ENCODE measurements around the gene TRIP4.
"Not testable (repeated sequence)": the region's sequence is repeated elsewhere in the genome, so short reads cannot be mapped to it uniquely, and the experiment has no call there.

The TRIP4 gene

GRCh38 chr15:64379216-64379960, 8.2 kb upstream of the TRIP4 start:
- in situ Hi-C loops (cut with MboI; ENCODE audit: low pct_unique_long_range_greater_than_20kb, low sequenced_read_pairs), result no loop called here
- peak; percentile 34 for DNase-seq

GRCh38 chr15:64380130-64380870, 7.3 kb upstream of the TRIP4 start:
- DNase-seq; in situ Hi-C loops (cut with MboI; ENCODE audit: low pct_unique_long_range_greater_than_20kb, low sequenced_read_pairs): not testable (repeated sequence)

GRCh38 chr15:64381000-64381751, 6.5 kb upstream of the TRIP4 start, which contains the start of gene PCLAF:
TSS of gene PCLAF (minus strand) at chr15:64381441. CDS start at chr15:64381371, 70 bp downstream.
- DNase-seq, result peak; percentile 100
- in situ Hi-C loops (cut with MboI; ENCODE audit: low pct_unique_long_range_greater_than_20kb, low sequenced_read_pairs), result no loop called here

DNA sequence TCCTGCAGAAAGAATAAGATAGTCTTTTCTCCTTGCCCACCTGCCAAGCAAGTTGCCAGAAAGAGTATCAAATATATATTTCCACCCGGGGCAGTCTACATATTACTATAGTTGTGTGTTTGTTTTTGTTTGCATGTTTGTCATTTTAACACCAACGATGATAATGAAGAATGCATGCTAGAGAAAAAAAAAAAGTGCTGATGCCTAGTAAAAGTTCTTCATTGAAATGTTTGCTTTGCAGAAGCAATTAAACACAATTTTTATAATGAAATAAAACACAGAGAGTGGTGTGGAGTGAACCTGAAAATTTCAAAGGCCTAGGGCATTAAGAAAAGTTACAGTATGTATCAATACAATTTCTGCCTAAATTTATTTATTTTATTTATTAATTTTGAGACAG, 3.9 kb upstream of the TRIP4 start:
- in situ Hi-C loops (cut with MboI; ENCODE audit: low pct_unique_long_range_greater_than_20kb, low sequenced_read_pairs), result no loop called here
- no peak for DNase-seq

DNA sequence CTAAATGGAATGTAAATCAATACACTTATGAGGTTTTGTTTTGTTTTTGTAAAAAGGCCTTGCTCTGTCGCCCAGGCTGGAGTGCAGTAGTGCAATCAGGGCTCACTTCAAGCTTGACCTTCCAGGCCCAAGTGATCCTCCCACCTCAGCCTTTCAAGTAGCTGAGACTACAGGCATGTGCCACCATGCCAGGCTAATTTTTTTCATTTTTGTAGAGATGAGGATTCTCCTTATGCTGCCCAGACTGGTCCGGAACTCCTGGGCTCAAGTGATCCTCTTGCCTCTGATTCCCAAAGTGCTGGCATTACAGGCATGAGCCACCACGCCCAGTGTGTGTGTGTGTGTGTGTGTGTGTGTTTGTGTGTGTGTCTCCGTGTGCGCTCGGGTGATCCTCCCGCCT, 1.3 kb upstream of the TRIP4 start:
- in situ Hi-C loops (cut with MboI; ENCODE audit: low pct_unique_long_range_greater_than_20kb, low sequenced_read_pairs), result no loop called here
- no peak for DNase-seq

DNA sequence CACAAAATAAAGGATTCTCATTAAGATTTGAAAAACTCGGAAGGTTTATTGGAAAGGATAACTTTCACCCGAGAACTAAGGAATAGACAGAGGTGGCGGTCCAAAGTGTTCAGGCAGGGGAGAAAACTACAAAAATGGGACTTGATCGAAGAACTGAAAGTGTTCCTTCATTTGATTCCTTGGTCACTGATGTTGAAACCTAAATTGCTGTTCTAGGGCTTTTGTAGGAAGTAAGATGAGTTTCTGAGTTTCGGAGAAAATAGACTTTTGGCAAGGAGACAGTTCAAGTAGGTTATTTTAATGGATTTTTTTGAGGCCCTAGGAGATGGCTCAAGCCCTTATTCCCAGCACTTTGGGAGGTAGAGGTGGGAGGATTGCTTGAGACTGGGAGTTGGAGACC, 1.4 kb downstream of the TRIP4 start:
- in situ Hi-C loops (cut with MboI; ENCODE audit: low pct_unique_long_range_greater_than_20kb, low sequenced_read_pairs), result no loop called here
- no peak for DNase-seq

DNA sequence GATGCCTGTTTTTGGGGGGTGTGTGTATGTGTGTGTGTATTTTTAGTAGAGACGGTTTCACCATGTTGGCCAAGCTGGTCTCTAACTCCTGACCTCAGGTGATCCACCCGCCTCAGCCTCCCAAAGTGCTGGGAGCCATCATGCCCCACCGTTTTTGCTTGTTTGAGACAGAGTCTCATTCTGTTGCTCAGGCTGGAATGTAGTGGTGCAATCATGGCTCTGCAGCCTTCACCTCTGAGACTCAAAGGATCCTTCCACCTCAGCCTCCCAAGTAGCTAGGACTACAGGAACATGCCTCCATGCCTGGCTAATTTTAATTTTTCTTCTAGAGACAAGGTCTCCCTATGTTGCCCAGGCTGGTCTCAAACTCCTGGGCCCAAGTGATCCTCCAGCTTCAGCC, 4.8 kb downstream of the TRIP4 start:
- in situ Hi-C loops (cut with MboI; ENCODE audit: low pct_unique_long_range_greater_than_20kb, low sequenced_read_pairs); DNase-seq: not testable (repeated sequence)

GRCh38 chr15:64396789-64397188, 9.2 kb downstream of the TRIP4 start:
- DNase-seq, result no peak
- in situ Hi-C loops (cut with MboI; ENCODE audit: low pct_unique_long_range_greater_than_20kb, low sequenced_read_pairs), result no loop called here

DNA sequence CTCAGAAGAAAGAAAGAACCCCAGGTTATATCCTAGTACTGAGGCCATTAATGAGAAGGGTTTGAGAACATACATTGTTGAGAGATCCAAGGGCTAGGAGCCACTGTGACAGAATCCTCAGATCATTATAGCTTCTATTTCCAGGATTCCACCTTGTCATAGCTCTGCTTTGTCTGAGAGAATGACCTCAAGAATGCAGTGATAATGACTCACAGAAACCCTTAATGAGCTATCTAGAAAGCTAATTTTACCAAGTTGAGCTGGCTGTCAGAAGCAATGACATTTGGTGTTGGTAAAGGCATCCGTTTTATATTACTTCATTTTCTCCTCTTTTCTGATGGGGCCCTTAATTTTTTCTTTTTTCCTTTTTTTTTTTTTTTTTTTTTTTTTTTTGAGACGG, 10.9 kb downstream of the TRIP4 start:
- no peak for DNase-seq
- in situ Hi-C loops (cut with MboI; ENCODE audit: low pct_unique_long_range_greater_than_20kb, low sequenced_read_pairs), result no loop called here

DNA sequence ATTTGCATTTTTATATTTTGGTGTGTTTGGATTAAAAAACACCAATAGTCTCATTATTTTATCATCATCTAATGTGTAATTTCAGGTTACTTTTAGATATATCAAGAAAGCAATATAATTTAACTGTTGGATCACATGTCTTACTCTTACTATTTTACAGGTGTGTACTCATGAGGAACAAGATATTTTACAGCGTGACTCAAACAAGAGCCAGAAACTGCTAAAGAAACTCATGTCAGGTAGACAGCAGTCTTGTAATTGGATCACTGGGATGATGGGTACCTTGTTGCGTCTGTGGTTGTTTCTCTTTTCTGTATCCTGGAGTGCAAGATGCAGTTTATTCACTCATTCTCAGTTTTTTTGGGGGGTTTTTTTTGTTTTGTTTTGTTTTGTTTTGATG, 12.9 kb downstream of the TRIP4 start:
- no peak for DNase-seq
- in situ Hi-C loops (cut with MboI; ENCODE audit: low pct_unique_long_range_greater_than_20kb, low sequenced_read_pairs), result no loop called here

GRCh38 chr15:64412216-64412615, 24.6 kb downstream of the TRIP4 start:
- DNase-seq, result no peak
- in situ Hi-C loops (cut with MboI; ENCODE audit: low pct_unique_long_range_greater_than_20kb, low sequenced_read_pairs), result no loop called here

DNA sequence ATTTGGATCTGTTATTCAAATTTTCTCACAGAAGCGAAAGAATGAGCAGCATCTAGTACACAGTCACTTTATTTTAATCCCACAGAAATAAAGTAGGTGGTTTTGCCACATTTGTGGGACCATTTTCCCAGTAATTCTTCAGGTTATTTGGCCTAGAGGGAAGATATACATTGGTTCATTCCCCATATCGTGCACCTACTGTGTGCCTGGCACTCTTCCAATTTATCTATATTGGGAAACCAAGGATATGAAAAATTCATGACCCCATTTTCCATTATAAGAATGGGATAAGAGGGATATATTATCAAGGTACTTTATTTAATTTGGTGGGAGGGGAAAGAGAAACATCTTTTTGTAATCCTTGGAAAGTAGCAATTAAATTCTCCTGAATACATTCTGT, 35.1 kb downstream of the TRIP4 start:
- in situ Hi-C loops (cut with MboI; ENCODE audit: low pct_unique_long_range_greater_than_20kb, low sequenced_read_pairs), result no loop called here
- no peak for DNase-seq

DNA sequence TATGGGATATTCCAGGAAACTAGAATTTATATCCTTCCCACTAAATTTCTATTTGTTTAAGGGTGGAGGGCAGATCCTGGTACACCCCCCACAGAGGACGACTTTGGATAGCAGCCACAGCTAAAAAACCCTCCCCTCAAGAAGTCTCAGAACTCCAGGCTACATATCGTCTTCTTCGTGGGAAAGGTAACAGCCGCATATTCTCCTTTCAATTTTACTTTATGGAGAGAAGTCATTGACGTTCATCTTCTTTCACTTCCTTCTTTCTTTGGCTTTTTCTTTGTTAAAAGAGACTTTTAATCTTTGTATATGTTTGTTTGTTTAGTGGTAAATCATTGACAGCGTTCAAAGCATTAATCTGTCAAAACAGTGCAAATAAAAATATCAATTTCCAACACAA, 36.3 kb downstream of the TRIP4 start:
- in situ Hi-C loops (cut with MboI; ENCODE audit: low pct_unique_long_range_greater_than_20kb, low sequenced_read_pairs), result no loop called here
- DNase-seq, result no peak

GRCh38 chr15:64425221-64425620, 37.6 kb downstream of the TRIP4 start:
- DNase-seq, result no peak
- in situ Hi-C loops (cut with MboI; ENCODE audit: low pct_unique_long_range_greater_than_20kb, low sequenced_read_pairs), result no loop called here

GRCh38 chr15:64426845-64427465, 39.3 kb downstream of the TRIP4 start:
- in situ Hi-C loops (cut with MboI; ENCODE audit: low pct_unique_long_range_greater_than_20kb, low sequenced_read_pairs), result no loop called here
- peak; percentile 78 for DNase-seq

DNA sequence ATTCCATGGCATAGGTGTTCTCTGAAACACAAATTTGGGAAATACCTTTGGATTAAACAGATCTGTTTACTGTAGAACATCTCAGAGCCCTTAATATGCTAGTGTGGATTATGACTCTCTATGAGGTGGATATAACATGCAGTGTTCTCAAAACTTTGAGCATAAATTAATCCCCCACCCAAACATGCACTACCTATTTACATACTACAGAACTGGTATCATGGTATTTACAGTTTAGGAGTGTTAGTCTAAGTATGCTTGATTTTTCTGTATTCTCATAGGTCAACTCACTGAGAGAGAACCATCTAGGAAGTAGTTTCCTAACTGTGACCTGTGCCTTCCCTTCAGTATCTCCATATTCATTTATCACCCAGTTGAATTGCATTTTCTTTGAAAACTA, 41.8 kb downstream of the TRIP4 start:
- in situ Hi-C loops (cut with MboI; ENCODE audit: low pct_unique_long_range_greater_than_20kb, low sequenced_read_pairs), result no loop called here
- DNase-seq, result no peak

GRCh38 chr15:64430000-64430735, 42.5 kb downstream of the TRIP4 start:
- peak; percentile 97 for DNase-seq
- in situ Hi-C loops (cut with MboI; ENCODE audit: low pct_unique_long_range_greater_than_20kb, low sequenced_read_pairs), result no loop called here

GRCh38 chr15:64437982-64438381, 50.3 kb downstream of the TRIP4 start:
- no peak for DNase-seq
- in situ Hi-C loops (cut with MboI; ENCODE audit: low pct_unique_long_range_greater_than_20kb, low sequenced_read_pairs), result no loop called here

All from KBM-7 (cell line).